Measurements from ENCODE around the gene PLCB2.

PLCB2 gene

GRCh38 chr15:40325700-40326099 lies 18.0 kb upstream of the PLCB2 start:
- in situ Hi-C loops (cut with HindIII; ENCODE audit: low sequenced_read_pairs) = no loop called here
- no peak for TF ChIP-seq CTCF (IDR thresholded peaks at IDR 0.05; ENCODE audit: low read depth, low read length)
- DNase-seq (ENCODE audit: low read depth, low spot score) = no peak
- H3K4me3 ChIP-seq (ENCODE audit: low read depth, low read length) = no peak overlapping the region

GRCh38 chr15:40325188-40325587 lies 17.5 kb upstream of the PLCB2 start:
- no peak for TF ChIP-seq CTCF (IDR thresholded peaks at IDR 0.05; ENCODE audit: low read depth, low read length)
- in situ Hi-C loops (cut with HindIII; ENCODE audit: low sequenced_read_pairs) = no loop called here
- no peak for DNase-seq (ENCODE audit: low read depth, low spot score)
- peak overlapping the region; percentile 61 for H3K4me3 ChIP-seq (ENCODE audit: low read depth, low read length)

- DNase-seq (ENCODE audit: low read depth, low spot score) = no peak
- no peak for TF ChIP-seq CTCF (IDR thresholded peaks at IDR 0.05; ENCODE audit: low read depth, low read length)
- in situ Hi-C loops (cut with HindIII; ENCODE audit: low sequenced_read_pairs) = no loop called here
- H3K4me3 ChIP-seq (ENCODE audit: low read depth, low read length) = peak overlapping the region; percentile 61
These were observed 16.5 kb upstream of the PLCB2 start for GRCh38 chr15:40323953-40324937.

GRCh38 chr15:40323239-40323952 lies 15.7 kb upstream of the PLCB2 start, which contains the start of gene INAFM2:
INAFM2 (plus strand) TSS chr15:40323692; CDS start chr15:40324056, 364 bp downstream.
- DNase-seq (ENCODE audit: low read depth, low spot score) = peak; percentile 98
- peak within 1 kb of the TSS; percentile 61 for H3K4me3 ChIP-seq (ENCODE audit: low read depth, low read length)
- peak; percentile 59 for TF ChIP-seq CTCF (IDR thresholded peaks at IDR 0.05; ENCODE audit: low read depth, low read length)
- in situ Hi-C loops (cut with HindIII; ENCODE audit: low sequenced_read_pairs) = no loop called here

GRCh38 chr15:40322531-40323238 lies 14.9 kb upstream of the PLCB2 start:
- peak overlapping the region; percentile 23 for H3K4me3 ChIP-seq (ENCODE audit: low read depth, low read length)
- in situ Hi-C loops (cut with HindIII; ENCODE audit: low sequenced_read_pairs) = no loop called here
- no peak for TF ChIP-seq CTCF (IDR thresholded peaks at IDR 0.05; ENCODE audit: low read depth, low read length)

GRCh38 chr15:40320931-40321371 lies 13.2 kb upstream of the PLCB2 start:
- DNase-seq (ENCODE audit: low read depth, low spot score) = peak; percentile 70
- peak; percentile 94 for TF ChIP-seq CTCF (IDR thresholded peaks at IDR 0.05; ENCODE audit: low read depth, low read length)
- in situ Hi-C loops (cut with HindIII; ENCODE audit: low sequenced_read_pairs) = no loop called here
- no peak overlapping the region for H3K4me3 ChIP-seq (ENCODE audit: low read depth, low read length)

More at GRCh38 chr15:40322531-40323238, 14.9 kb upstream of the PLCB2 start:
- DNase-seq (ENCODE audit: low read depth, low spot score) = peak; percentile 40

All from astrocyte of the spinal cord (primary cell).